ENCODE data around the gene COPZ2. TPM values are rescaled to one million over a fixed set of nuclear protein-coding genes. Genes with fewer than 3 reads are reported as not detected.
"Not testable (repeated sequence)": the region's sequence is repeated elsewhere in the genome, so short reads cannot be mapped to it uniquely, and the experiment has no call there.

COPZ2 gene
- total RNA-seq, 2 experiments from 2014 or later = 6.3 to 7.5 TPM

DNA sequence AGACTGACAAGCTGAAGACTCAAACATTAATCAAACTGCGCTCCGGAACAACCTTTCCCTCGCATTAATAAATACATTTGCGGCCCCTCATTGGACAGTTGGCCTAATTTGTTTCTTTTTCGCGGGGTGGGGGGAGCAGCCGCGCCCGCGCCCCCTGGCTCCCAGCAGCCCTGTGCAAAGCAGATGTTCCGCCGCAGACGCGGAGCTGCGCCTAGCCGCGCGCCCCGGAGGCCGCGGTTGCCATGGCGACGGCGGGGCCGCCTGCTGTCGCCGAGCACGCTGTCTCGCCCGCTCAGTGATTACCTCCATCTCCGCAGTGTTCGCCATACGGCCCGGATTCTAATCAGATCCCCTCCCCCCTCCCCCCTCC, 25.5 kb downstream of the COPZ2 start:
- peak overlapping the region; percentile 73 for H3K4me3 Mint-ChIP-seq
- H3K36me3 Mint-ChIP-seq = no peaks in the 10 kb centered on the region
- peaks cover 40% of the 10 kb centered on the region for H3K27me3 Mint-ChIP-seq
- H3K27ac Mint-ChIP-seq = no peak overlapping the region
- DNase-seq = peak; percentile 83
- H3K9me3 Mint-ChIP-seq = no peaks in the 10 kb centered on the region
- H3K4me1 Mint-ChIP-seq = peaks cover 6% of the 10 kb centered on the region

DNA sequence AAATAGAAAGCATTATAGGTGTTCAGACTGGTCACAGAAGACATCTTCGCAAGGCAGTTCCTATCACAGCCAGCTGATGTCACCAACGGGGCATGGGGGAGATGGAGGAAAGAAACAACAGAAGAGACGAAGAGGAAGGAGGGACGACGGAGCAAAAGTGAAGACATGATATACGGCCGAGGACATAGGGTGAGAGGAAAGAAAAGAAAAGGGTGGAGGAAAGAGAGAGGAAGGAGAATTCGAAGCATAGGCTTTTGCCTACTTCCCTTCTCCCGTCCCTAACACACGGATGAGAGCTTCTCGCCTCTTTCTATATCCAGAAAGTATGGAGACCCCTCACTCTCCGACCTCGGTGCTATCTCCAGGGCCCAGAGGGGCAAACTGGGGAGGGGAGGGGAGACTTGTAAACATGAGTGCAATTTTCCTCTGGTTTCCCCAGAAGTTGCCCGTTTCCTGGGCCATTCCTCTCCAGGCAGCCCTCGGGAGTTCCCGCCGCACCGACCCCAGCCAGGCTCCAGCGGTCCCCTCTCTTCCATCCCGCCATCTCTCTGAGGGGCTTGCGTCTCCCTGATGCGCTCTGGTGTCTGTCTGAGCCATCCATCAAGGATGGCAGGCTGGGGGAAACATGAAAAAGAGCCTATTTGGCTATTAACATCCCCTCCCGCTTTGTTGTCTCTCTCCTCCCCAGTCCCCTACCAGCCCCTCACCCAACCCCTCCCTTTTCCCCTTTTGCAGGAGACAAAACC, 26.0 kb downstream of the COPZ2 start:
- peak; percentile 49 for DNase-seq
- peaks cover 44% of the 10 kb centered on the region for H3K27me3 Mint-ChIP-seq
- H3K36me3 Mint-ChIP-seq = no peaks in the 10 kb centered on the region
- H3K27ac Mint-ChIP-seq = no peak overlapping the region
- H3K4me3 Mint-ChIP-seq = peak overlapping the region; percentile 73
- H3K9me3 Mint-ChIP-seq = no peaks in the 10 kb centered on the region
- peaks cover 6% of the 10 kb centered on the region for H3K4me1 Mint-ChIP-seq

DNA sequence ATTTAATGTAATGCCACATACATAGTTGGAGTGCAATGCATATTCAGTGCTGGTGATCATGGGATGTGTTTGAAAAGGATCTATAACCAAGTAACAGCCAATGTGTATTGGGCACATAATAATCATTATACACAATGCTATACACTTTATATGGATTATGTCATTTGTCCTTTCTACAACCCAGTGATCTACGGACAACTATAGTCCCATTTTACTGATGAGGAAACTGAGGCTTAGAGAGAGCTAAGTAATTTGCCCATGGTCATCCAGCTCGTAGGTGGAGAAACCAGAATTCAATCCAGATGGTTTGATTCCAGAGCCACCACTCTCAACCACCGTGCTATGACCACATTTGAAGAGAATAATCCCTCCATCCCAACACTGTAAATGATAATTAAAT, 27.4 kb downstream of the COPZ2 start:
- Mint-ChIP-seq H3K9me3 (no peaks in the 10 kb centered on the region), H3K36me3 (no peaks in the 10 kb centered on the region), H3K4me1 (peaks cover 6% of the 10 kb centered on the region), H3K27me3 (peaks cover 49% of the 10 kb centered on the region), H3K4me3 (no peak overlapping the region), H3K27ac (no peak overlapping the region)
- DNase-seq = no peak

DNA sequence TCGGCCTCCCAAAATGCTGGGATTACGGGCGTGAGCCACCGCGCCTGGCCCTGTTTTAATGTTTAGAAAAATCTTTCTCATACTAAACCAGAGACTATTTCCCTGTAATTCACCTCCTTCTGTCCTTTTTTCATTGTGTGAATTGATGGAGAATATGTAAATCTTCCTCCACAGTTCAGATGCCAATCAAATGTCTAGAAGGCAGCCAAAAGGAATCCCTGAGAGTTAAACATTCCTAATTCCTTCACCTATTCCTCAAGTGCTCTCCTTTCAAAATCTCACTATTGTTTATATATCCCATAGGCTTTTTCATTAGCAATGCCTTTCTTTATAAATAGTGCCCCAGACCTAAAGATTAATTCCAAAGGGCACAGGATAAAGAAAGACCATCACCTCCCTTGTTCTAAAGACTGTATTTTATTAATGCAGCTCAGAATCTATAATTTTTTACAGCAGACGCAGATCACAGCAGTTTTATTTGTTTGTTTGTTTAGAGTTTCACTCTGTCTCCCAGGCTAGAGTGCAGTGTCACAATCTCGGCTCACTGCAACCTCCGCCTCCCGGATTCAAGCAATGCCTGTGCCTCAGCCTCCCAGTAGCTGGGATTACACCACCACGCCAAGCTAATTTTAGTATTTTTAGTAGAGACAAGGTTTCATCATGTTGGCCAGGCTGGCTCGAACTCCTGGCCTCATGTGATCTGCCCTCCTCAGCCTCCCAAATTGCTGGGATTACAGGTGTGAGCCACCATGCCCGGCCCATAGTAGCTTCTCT, 30.5 kb downstream of the COPZ2 start:
- H3K4me1 Mint-ChIP-seq = peaks cover 8% of the 10 kb centered on the region
- peaks cover 37% of the 10 kb centered on the region for H3K27me3 Mint-ChIP-seq
- no peaks in the 10 kb centered on the region for H3K9me3 Mint-ChIP-seq
- H3K27ac Mint-ChIP-seq = no peak overlapping the region
- DNase-seq = no peak
- H3K36me3 Mint-ChIP-seq = no peaks in the 10 kb centered on the region
- no peak overlapping the region for H3K4me3 Mint-ChIP-seq

DNA sequence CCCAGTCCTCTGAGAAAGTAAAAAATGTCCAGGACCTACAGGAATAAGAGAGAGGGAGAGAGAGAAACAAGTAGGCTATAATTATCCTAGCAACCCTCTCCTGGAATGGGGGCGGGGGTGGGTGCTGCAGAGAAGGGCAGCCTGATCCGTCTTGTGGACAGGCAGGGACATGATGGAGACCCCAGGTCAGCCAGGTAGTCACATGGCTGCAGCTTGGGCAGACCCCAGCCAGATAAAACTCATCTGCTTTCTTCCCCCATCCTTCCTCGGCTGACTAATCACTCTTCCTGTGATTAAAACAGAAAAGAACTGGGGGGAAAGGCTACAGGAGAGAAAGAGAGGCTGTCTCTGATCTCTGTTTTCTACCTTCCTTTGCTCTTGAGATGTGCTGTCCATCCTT, 32.6 kb downstream of the COPZ2 start:
- DNase-seq = no peak
- Mint-ChIP-seq H3K36me3 (no peaks in the 10 kb centered on the region), H3K27me3 (peaks cover 27% of the 10 kb centered on the region), H3K4me3 (no peak overlapping the region), H3K9me3 (no peaks in the 10 kb centered on the region), H3K27ac (no peak overlapping the region), H3K4me1 (peaks cover 2% of the 10 kb centered on the region)

DNA sequence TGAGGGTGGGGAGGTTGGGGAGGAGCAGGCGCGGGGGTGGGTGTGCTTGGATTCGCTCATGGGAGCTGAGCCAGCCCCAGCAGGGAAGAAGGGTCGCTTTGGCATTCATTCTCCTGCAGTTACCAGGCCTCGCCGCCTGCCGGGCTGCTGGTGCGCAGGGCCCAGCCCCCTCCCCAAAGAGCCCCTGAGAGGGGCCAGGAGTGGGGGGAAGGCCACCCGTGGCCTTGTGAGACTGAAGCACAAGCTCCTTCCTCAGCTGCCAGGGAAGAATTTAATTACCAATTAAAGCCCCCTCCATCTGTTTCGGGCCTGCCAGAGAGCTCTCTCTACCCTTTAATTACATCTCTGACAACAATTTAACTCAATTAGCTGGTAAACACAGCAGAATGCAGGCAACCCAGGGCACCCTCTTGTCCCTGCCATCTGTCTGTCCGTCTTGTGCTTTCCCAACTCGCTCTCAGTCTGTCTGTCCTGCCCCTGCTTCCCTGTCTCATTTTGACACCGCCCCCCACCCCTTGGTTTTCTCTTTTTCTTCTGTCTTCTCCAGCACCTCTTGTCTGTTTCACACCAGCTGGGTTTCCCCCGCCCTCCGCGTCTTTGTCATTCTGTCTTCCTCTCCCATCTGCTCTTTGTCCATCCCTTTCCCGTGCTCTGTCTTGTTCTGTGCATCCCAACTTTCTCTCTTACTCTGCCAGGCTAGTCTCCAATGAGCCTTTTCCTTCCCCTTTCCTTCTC, 34.0 kb downstream of the COPZ2 start:
- DNase-seq = no peak
- H3K4me3 Mint-ChIP-seq = no peak overlapping the region
- peaks cover 25% of the 10 kb centered on the region for H3K27me3 Mint-ChIP-seq
- no peaks in the 10 kb centered on the region for H3K36me3 Mint-ChIP-seq
- H3K9me3 Mint-ChIP-seq = no peaks in the 10 kb centered on the region
- H3K27ac Mint-ChIP-seq = no peak overlapping the region
- peaks cover 2% of the 10 kb centered on the region for H3K4me1 Mint-ChIP-seq

DNA sequence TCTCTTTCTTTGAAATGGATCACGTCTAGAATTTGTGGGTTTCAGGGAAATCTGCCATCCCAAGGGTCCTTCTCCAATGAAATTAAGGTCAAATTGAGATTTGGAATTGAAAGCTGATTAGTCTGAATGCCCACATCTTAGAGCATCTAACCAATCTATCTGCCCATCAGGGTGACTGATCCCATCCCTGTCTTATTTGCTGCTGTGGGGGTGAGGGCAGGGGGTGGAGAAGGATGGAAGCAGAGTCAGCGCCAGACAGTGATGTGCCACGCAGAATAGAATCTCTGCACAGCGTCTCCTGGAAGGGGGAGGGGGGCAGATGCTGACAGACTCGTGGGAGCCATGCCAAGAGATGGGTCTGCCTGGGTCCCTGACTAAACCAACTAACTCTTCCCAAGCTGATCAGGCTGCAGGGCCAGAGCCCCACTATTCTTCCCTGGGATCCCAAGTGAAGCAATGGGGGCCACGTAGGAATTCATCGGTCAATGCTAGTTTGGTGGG, 34.6 kb downstream of the COPZ2 start:
- peaks cover 22% of the 10 kb centered on the region for H3K27me3 Mint-ChIP-seq
- no peak overlapping the region for H3K4me3 Mint-ChIP-seq
- DNase-seq = no peak
- no peaks in the 10 kb centered on the region for H3K9me3 Mint-ChIP-seq
- H3K4me1 Mint-ChIP-seq = peaks cover 2% of the 10 kb centered on the region
- no peaks in the 10 kb centered on the region for H3K36me3 Mint-ChIP-seq
- H3K27ac Mint-ChIP-seq = no peak overlapping the region

DNA sequence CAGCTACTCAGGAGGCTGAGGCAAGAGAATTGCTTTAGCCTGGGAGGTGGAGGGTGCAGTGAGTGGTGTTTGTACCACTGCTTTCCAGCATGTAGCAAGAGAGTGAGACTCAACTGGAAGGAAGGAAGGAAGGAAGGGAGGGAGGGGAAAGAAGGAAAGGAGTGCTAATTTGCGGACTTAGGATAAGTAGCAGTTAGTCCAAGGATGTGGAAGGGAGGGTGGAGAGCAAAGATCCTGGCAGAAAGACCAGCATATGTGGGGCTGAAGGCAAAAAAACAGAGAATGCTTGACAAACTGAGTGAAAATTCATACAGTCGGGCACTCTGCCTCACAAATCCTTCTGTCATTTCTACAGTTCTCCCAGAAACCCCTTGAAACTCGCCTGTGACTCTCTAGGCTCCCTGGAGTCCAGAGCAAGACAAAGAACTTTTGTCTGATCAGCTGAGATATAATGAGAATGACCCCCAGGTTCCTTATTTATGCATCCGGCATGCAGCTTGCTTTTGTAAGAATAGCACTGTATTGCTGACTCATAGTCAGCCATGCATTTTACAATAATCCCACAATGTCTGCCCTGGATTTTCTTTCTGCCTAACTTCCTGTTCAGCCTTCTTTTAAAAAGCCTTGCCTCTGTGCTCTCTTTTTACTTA, 35.2 kb downstream of the COPZ2 start:
- Mint-ChIP-seq H3K9me3 (no peaks in the 10 kb centered on the region), H3K36me3 (no peaks in the 10 kb centered on the region), H3K27ac (no peak overlapping the region), H3K27me3 (peaks cover 21% of the 10 kb centered on the region), H3K4me3 (no peak overlapping the region), H3K4me1 (peaks cover 2% of the 10 kb centered on the region)
- no peak for DNase-seq

DNA sequence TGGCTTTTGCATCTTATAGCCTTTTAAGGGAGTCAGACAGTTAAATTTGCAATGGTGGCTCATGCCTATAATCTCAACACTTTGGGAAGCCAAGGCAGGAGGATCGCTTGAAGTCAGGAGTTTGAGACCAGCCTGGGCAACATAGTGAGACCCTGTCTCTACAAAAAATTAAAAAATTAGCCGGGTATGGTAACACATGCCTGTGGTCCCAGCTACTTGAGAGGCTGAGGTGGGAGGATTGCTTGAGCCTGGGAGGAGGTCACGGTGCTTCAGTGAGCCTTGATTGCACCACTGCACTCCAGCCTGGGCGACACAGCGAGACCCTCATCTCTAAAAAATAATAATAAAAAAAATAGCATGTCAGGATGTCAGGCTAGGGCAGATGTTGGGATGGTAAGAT, 35.9 kb downstream of the COPZ2 start:
- H3K4me1 Mint-ChIP-seq, H3K36me3 Mint-ChIP-seq, H3K9me3 Mint-ChIP-seq, H3K27ac Mint-ChIP-seq, DNase-seq, H3K4me3 Mint-ChIP-seq: not testable (repeated sequence)
- H3K27me3 Mint-ChIP-seq = peaks cover 14% of the 10 kb centered on the region

DNA sequence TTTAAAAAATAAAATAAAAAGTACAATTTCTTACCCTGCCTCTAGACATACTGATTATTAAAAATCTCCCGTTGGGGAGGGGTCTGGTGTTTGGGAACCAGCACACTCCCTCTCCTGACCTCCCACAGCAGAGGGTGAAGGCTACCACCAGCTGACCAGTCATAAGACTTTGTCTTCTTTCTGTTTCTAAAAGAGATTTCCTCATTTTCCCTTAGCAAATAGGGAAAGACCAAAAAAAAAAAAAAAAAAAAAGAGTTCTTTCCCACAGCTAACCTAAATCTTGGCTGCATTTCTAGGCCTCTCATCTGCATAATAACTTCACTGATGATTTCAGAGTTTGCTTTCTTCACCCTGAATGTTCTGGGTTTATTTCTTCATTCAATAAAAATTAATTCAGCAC, 36.4 kb downstream of the COPZ2 start:
- Mint-ChIP-seq H3K36me3 (no peaks in the 10 kb centered on the region), H3K27me3 (peaks cover 14% of the 10 kb centered on the region), H3K4me1 (peaks cover 2% of the 10 kb centered on the region), H3K27ac (no peak overlapping the region), H3K4me3 (no peak overlapping the region), H3K9me3 (no peaks in the 10 kb centered on the region)
- no peak for DNase-seq

DNA sequence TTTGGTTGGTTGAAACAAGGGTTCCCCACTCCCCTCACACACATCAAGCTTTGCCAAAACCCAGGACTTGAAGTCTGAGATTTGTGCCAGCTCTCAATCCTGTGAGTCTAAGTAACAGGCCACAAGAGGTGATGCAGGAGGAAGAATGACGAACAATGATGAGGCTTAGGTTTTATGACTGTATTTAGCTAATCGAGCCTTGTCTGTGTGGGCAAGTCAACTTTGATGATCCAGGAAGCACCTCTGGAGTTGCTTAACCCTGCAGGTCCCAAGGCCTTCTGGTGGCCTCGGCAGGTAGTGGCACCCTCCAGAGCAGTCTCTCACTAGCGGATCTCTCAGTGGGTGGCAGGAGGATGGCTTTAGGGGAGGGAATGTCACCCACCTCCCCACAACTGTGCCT, 38.0 kb downstream of the COPZ2 start:
- Mint-ChIP-seq H3K4me1 (peaks cover 2% of the 10 kb centered on the region), H3K9me3 (no peaks in the 10 kb centered on the region), H3K27me3 (peaks cover 10% of the 10 kb centered on the region), H3K36me3 (no peaks in the 10 kb centered on the region), H3K27ac (no peak overlapping the region), H3K4me3 (no peak overlapping the region)
- no peak for DNase-seq

DNA sequence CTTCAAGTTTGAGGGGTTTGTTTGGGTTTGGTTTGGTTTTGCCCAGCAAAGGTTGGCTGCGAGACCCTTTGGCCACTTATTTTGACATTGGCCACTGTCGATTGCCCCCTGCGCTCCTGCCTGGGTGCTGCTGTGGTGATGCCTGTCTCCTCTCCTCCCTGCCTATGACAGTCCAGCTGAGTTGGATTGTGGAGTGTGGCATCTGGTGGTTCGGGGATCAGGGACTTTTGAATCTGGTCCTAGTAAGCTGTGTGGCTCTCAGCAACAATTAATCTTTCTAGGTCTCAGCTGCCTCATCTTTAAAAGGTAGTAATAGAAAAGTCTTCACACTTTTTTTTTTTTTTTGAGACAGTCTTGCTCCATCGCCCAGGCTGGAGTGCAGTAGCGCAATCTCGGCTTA, 39.6 kb downstream of the COPZ2 start:
- H3K27ac Mint-ChIP-seq = no peak overlapping the region
- H3K4me3 Mint-ChIP-seq = no peak overlapping the region

DNA sequence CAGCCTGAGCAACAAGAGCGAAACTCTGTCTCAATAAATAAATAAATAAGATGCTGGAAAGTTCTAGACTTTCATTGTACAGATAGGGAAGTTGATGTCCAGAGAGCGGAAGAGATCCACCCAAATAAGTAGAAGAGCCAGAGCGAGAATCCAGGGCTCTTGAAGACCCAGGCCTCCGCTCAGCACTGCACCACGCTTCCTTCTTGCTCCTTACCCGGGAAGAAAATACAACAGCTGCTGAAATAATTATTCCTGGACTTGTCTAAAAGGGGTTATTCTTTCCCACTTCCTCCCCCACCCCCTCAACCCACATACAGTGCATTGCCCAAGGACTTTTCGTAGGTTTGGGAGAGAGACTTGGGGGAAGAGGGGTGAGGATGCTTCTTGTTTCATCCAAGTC, 40.0 kb downstream of the COPZ2 start:
- Mint-ChIP-seq H3K9me3 (no peaks in the 10 kb centered on the region), H3K4me3 (no peak overlapping the region), H3K36me3 (no peaks in the 10 kb centered on the region), H3K4me1 (no peaks in the 10 kb centered on the region), H3K27me3 (no peaks in the 10 kb centered on the region), H3K27ac (no peak overlapping the region)
- no peak for DNase-seq

More for the DNA sequence above, 39.6 kb downstream of the COPZ2 start:
- H3K27me3 Mint-ChIP-seq = peaks cover 3% of the 10 kb centered on the region
- no peak for DNase-seq
- no peaks in the 10 kb centered on the region for H3K36me3 Mint-ChIP-seq
- H3K4me1 Mint-ChIP-seq = peaks cover 2% of the 10 kb centered on the region
- no peaks in the 10 kb centered on the region for H3K9me3 Mint-ChIP-seq

DNA sequence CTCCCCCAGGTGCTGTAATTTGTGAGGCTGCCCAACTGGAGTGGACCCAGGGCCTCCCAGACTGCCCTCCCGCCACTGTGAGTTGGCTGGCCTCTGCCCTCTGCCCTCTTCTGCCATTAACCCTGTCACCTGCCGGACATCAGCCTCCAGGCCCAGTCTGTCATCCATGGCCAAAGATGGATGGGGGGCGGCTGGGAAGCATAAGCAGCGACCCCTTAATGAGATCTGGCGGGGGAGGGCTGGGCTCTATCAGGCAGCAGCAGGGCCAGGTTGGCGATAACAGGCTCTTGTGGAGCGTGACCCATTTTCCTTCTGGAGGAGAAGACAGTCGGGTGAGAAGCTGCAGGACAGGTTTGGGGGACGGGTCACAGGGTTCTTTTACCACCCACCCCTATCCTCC, 41.4 kb downstream of the COPZ2 start:
- H3K27ac Mint-ChIP-seq = no peak overlapping the region
- no peaks in the 10 kb centered on the region for H3K9me3 Mint-ChIP-seq

More for the DNA sequence above, 41.4 kb downstream of the COPZ2 start:
- Mint-ChIP-seq H3K27me3 (no peaks in the 10 kb centered on the region), H3K36me3 (no peaks in the 10 kb centered on the region), H3K4me1 (no peaks in the 10 kb centered on the region), H3K4me3 (no peak overlapping the region)
- DNase-seq = no peak
